ENCODE results near the gene OVOL1.

GRCh38 chr11:65817312-65817834 lies 30.5 kb downstream of the OVOL1 start:
- no peak for TF ChIP-seq EP300 (IDR thresholded peaks at IDR 0.05)
- TF ChIP-seq CTCF (IDR thresholded peaks at IDR 0.05) = no peak
- TF ChIP-seq POLR2A (IDR thresholded peaks at IDR 0.05) = no peak
